K562 (cell line): ENCODE results near the gene KLK14. TPM values are rescaled to one million over a fixed set of nuclear protein-coding genes. Genes with fewer than 3 reads are reported as not detected.

Experiments
- ATAC-seq: fragments of 200-7000 bp; cut with Tn5 transposase; 3 replicates; pipeline ENCODE4 v1.9.1; 2020; ENCODE audit warnings: moderate library complexity
- BruUV-seq: library from RNA; stranded (reverse); fragments of 400-500 nt; replicated peaks from 2 replicates; lab custom pipeline; 2021; lab: Mats Ljungman, UMichigan
- CTCF ChIA-PET: fragments of 300-600 bp; formaldehyde crosslinking; extraction: SDS; loops from one replicate; lab custom pipeline; 2021; ENCODE audit warnings: low intra/inter-chr PET ratio; lab: Yijun Ruan, JAX
- POLR2A ChIA-PET: fragments of 300-600, 350-650 bp; sonication (Branson Sonifier 250); formaldehyde crosslinking; extraction: SDS; loops from one replicate; lab custom pipeline; 2021; ENCODE audit warnings: antibody characterized with exemption, inconsistent platforms; lab: Yijun Ruan, JAX
- DNase-seq, 4 experiments: peaks; one replicate each; pipeline versions ENCODE4 v3.0.0 to v3.0.0-alpha.2; 2011 to 2018; ENCODE audit warnings: low spot score in 3 of 4, mixed read lengths in 3 of 4; ENCODE audit errors: extremely low read depth in 1 of 4
- FAIRE-seq: peaks from 2 replicates; lab custom pipeline; 2011; peaks lifted over from hg19 to GRCh38; lab: Jason Lieb, UNC
- H2AFZ ChIP-seq: 2 replicates; pipeline ENCODE4 v1.6.0; 2011; ENCODE audit warnings: low read depth, low read length, control low read depth, inconsistent platforms
- H3K27ac ChIP-seq: fragments of 200-600 bp; 3 replicates; pipeline ENCODE4 v1.8.0; 2011; ENCODE audit warnings: low read depth, mild to moderate bottlenecking, control low read depth, inconsistent platforms, low read length, moderate library complexity, mixed read lengths; ENCODE audit errors: extremely low read depth
- H3K27me3 ChIP-seq, 2 experiments: fragments of 300-600 bp in 1 of 2; 2 replicates in 1 of 2; 3 replicates in 1 of 2; pipeline versions ENCODE4 v1.6.0 to v1.8.0; 2011; ENCODE audit warnings: inconsistent platforms in 2 of 2, low read length in 2 of 2, mild to moderate bottlenecking in 1 of 2, mixed read lengths in 1 of 2, moderate library complexity in 1 of 2; ENCODE audit not compliant: control insufficient read depth in 2 of 2, insufficient read depth in 2 of 2
- H3K36me3 ChIP-seq: fragments of 300-600 bp; 3 replicates; pipeline ENCODE4 v1.8.0; 2011; ENCODE audit warnings: mild to moderate bottlenecking, low read length, inconsistent platforms; ENCODE audit not compliant: control insufficient read depth, insufficient read depth
- H3K4me1 ChIP-seq, 2 experiments: fragments of 200-600 bp in 1 of 2; replicated peaks in 1 of 2; 2 replicates in 1 of 2; 3 replicates in 1 of 2; pipeline versions ENCODE4 v1.5.1 to v1.8.0; 2011; ENCODE audit warnings: inconsistent platforms in 2 of 2, low read length in 2 of 2, mild to moderate bottlenecking in 1 of 2, mixed read lengths in 1 of 2, moderate library complexity in 1 of 2; ENCODE audit not compliant: control insufficient read depth in 2 of 2, insufficient read depth in 2 of 2
- H3K4me2 ChIP-seq: 2 replicates; pipeline ENCODE4 v1.6.1; 2011; ENCODE audit warnings: low read length, control low read depth, inconsistent platforms, mixed read lengths; ENCODE audit not compliant: insufficient read depth
- H3K4me3 ChIP-seq: fragments of 200-600 bp; sonication (generic), shearing (Covaris generic); 2 replicates; pipeline ENCODE4 v1.5.1; 2016; ENCODE audit warnings: control low read depth, inconsistent platforms
- H3K79me2 ChIP-seq: fragments of 200-600 bp; 3 replicates; pipeline ENCODE4 v1.8.0; 2011; ENCODE audit warnings: low read length, inconsistent platforms; ENCODE audit not compliant: control insufficient read depth, insufficient read depth
- H3K9ac ChIP-seq, 2 experiments: 2 replicates each; pipeline versions ENCODE4 v1.6.0 to v1.6.1; 2011; ENCODE audit warnings: low read depth in 2 of 2, low read length in 2 of 2, control low read depth in 1 of 2, inconsistent platforms in 1 of 2, mild to moderate bottlenecking in 1 of 2, mixed read lengths in 1 of 2; ENCODE audit not compliant: insufficient read depth in 1 of 2
- H3K9me1 ChIP-seq: one replicate; pipeline ENCODE4 v1.6.0; 2011; ENCODE audit warnings: inconsistent platforms, mild to moderate bottlenecking, low read length, moderate library complexity; ENCODE audit not compliant: control insufficient read depth, insufficient read depth
- H3K9me3 ChIP-seq: replicated peaks from 2 replicates; pipeline ENCODE4 v1.5.1; 2011; ENCODE audit warnings: low read depth, low read length, inconsistent platforms; ENCODE audit not compliant: control insufficient read depth, insufficient read depth
- H4K20me1 ChIP-seq: replicated peaks from 2 replicates; pipeline ENCODE4 v1.6.1; 2011; ENCODE audit warnings: low read length, inconsistent platforms, mixed read lengths; ENCODE audit not compliant: control insufficient read depth, insufficient read depth
- FOXP4 ChIP-seq: sonication (generic); formaldehyde crosslinking; IDR thresholded peaks from 2 replicates; pipeline ENCODE4 v1.8.0; 2022; ENCODE audit warnings: mild to moderate bottlenecking, missing genetic modification reagents, borderline replicate concordance
- MAZ ChIP-seq, 2 experiments: fragments of 450-650 bp in 1 of 2; sonication (generic) in 1 of 2; formaldehyde crosslinking; IDR thresholded peaks in 1 of 2; conservative IDR thresholded peaks in 1 of 2; 2 replicates each; pipeline versions ENCODE4 v1.4.0 to v1.5.0; 2020; ENCODE audit warnings: mild to moderate bottlenecking in 1 of 2, missing genetic modification reagents in 1 of 2
- MCM7 ChIP-seq, 2 experiments: fragments of 450-650 bp; IDR thresholded peaks; 2 replicates each; pipeline ENCODE4 v1.6.1; 2016 to 2018
- MLX ChIP-seq, 2 experiments: fragments of 450-650 bp in 1 of 2; sonication (generic) in 1 of 2; formaldehyde crosslinking; conservative IDR thresholded peaks; 2 replicates each; pipeline versions ENCODE4 v1.4.0 to v1.8.1; 2020 to 2022; ENCODE audit warnings: mild to moderate bottlenecking in 1 of 2, missing genetic modification reagents in 1 of 2
- NFYB ChIP-seq: IDR thresholded peaks from 2 replicates; pipeline ENCODE4 v1.6.1; 2011; ENCODE audit warnings: mild to moderate bottlenecking, moderate library complexity; ENCODE audit not compliant: insufficient read length; ENCODE audit errors: extremely low read depth
- NR2F6 ChIP-seq: fragments of 450-650 bp; formaldehyde crosslinking; IDR thresholded peaks from 2 replicates; pipeline ENCODE4 v1.4.0; 2020; ENCODE audit warnings: mild to moderate bottlenecking
- PBX2 ChIP-seq, 2 experiments: IDR thresholded peaks in 1 of 2; conservative IDR thresholded peaks in 1 of 2; 2 replicates each; pipeline ENCODE4 v1.6.1; 2016; ENCODE audit warnings: low read depth in 2 of 2, mild to moderate bottlenecking in 1 of 2, missing compliant biosample characterization in 1 of 2, missing genetic modification characterization in 1 of 2, moderate library complexity in 1 of 2
- ZBTB1 ChIP-seq: sonication (generic); formaldehyde crosslinking; IDR thresholded peaks from 2 replicates; pipeline ENCODE4 v1.8.1; 2023; ENCODE audit warnings: missing genetic modification reagents, low read depth, mild to moderate bottlenecking, borderline replicate concordance
- ZC3H4 ChIP-seq: sonication (generic); formaldehyde crosslinking; IDR thresholded peaks from 2 replicates; pipeline ENCODE4 v1.9.0; 2021; ENCODE audit warnings: missing genetic modification reagents, borderline replicate concordance
- ZNF143 ChIP-seq: sonication (generic); formaldehyde crosslinking; IDR thresholded peaks from 2 replicates; pipeline ENCODE4 v1.9.0; 2022; ENCODE audit warnings: mild to moderate bottlenecking, missing genetic modification reagents
- WGBS: fragments of 100-300 bp; shearing (Covaris generic); methylation state at CpG from one replicate; pipeline ENCODE4 v1.1.6; 2016; ENCODE audit warnings: low coverage, mixed read lengths; ENCODE audit not compliant: insufficient coverage; ENCODE audit errors: missing lambda C conversion rate; 5-methylcytosine and 5-hydroxymethylcytosine counted together
- in situ Hi-C: fragments of 300-500 bp; cut with MboI; formaldehyde crosslinking; loops from 4 replicates; pipeline ENCODE4 v1.15.0; 2018; ENCODE audit warnings: inconsistent platforms, mixed read lengths
- intact Hi-C: fragments of 100-400 bp; cut with micrococcal nuclease; formaldehyde crosslinking; loops from 2 replicates; pipeline ENCODE4 v1.14.2; 2022
- polyA plus RNA-seq, 8 experiments: library from polyadenylated mRNA; depleted of rRNA in 4 of 8; stranded (reverse) in 5 of 8; unstranded in 3 of 8; fragments of >200 nt; fragmentation: Nextera tagmentation in 2 of 8; fragmentation: Illumina TruSeq in 1 of 8; extraction: Ambion mirVana in 2 of 8; extraction: Trizol in 1 of 8; gene quantifications; 2 replicates each; pipeline versions ENCODE4 v1.2.1 to v1.2.3, GENCODE V29; 2011 to 2014; ENCODE audit warnings: inconsistent platforms in 1 of 8, missing spikeins in 1 of 8
- total RNA-seq, 7 experiments: library from RNA; depleted of rRNA in 6 of 7; stranded (reverse); fragments of >200 nt in 6 of 7; fragmentation: Illumina TruSeq in 2 of 7; extraction: Trizol in 2 of 7; gene quantifications; 2 replicates each; pipeline versions ENCODE4 v1.2.1 to v1.2.3, GENCODE V29; 2011 to 2021; ENCODE audit warnings: low replicate concordance in 1 of 7
- TF ChIP-seq, protein P1 (sequence below): sonication (generic); formaldehyde crosslinking; IDR thresholded peaks from 2 replicates; pipeline ENCODE4 v1.8.1; 2022; ENCODE audit warnings: missing genetic modification reagents
- TF ChIP-seq, protein P2 (sequence below): fragments of 450-650 bp; IDR thresholded peaks from 2 replicates; pipeline ENCODE4 v1.6.1; 2014; ENCODE audit warnings: low read depth, mild to moderate bottlenecking, moderate library complexity, borderline replicate concordance

The KLK14 gene
- total and polyA plus RNA-seq, 9 of the 15 experiments (the other 6 are each of a cell fraction or from before 2014, with no cell fraction given), result not detected

- BruUV-seq, result no TSS peak
- no peak overlapping the region for H3K27ac ChIP-seq
- H3K9me3 ChIP-seq, result no peaks in the 10 kb centered on the region
- H3K36me3 ChIP-seq, result no peaks in the 10 kb centered on the region
- WGBS, result 4% methylated on average over 4 of the region's 4 CpGs
- DNase-seq (peak; percentile 31 to 72 (median 34)), ATAC-seq (peak; percentile 32), FAIRE-seq (peak; percentile 87)
- intact Hi-C loops, result no loop called here
- peak overlapping the region; percentile 38 for H3K4me2 ChIP-seq
- no peaks in the 10 kb centered on the region for H3K79me2 ChIP-seq
- CTCF ChIA-PET, result no interaction called here
- peaks cover 36 to 37% of the 10 kb centered on the region in 2 experiments for H3K4me1 ChIP-seq
- no peak overlapping the region for H2AFZ ChIP-seq
- H3K4me3 ChIP-seq, result no peak overlapping the region
- no peaks in the 10 kb centered on the region for H3K9me1 ChIP-seq
- H3K9ac ChIP-seq, result no peak overlapping the region
- in situ Hi-C loops, result no loop called here
- H3K27me3 ChIP-seq, result peaks cover 3 to 28% of the 10 kb centered on the region in 2 experiments; a peak in 2 of 5 replicates
- POLR2A ChIA-PET, result interaction anchor here (0.7 kb wide), 1 partner anchor 211 kb away, joined by 4 read pairs; no protein-coding TSS in a partner anchor
- peaks cover 4% of the 10 kb centered on the region; the same call in 1 of the 2 replicates for H4K20me1 ChIP-seq
- TF ChIP-seq ZNF143 (CRISPR knock-in tag) (no peak), MCM7 (IDR thresholded peaks at IDR 0.05) (no peak), ZC3H4 (CRISPR knock-in tag) (no peak), PBX2 (CRISPR knock-in tag; IDR thresholded peaks at IDR 0.05; ENCODE audit: low read depth) (no peak), PBX2 (tag; conservative IDR thresholded peaks at IDR 0.05; ENCODE audit: low read depth) (peak; percentile 74), NR2F6 (CRISPR knock-in tag) (no peak), MAZ (CRISPR knock-in tag; conservative IDR thresholded peaks at IDR 0.05 in 1 of 2, IDR thresholded peaks at IDR 0.05 in 1 of 2) (peak in 1 of 2 experiments; percentile 58; a peak in 1 of 4 replicates), NFYB (no peak), FOXP4 (CRISPR knock-in tag) (no peak), ZBTB1 (CRISPR knock-in tag) (no peak), MLX (CRISPR knock-in tag; conservative IDR thresholded peaks at IDR 0.05) (no peak)
- TF ChIP-seq, protein P1, sequence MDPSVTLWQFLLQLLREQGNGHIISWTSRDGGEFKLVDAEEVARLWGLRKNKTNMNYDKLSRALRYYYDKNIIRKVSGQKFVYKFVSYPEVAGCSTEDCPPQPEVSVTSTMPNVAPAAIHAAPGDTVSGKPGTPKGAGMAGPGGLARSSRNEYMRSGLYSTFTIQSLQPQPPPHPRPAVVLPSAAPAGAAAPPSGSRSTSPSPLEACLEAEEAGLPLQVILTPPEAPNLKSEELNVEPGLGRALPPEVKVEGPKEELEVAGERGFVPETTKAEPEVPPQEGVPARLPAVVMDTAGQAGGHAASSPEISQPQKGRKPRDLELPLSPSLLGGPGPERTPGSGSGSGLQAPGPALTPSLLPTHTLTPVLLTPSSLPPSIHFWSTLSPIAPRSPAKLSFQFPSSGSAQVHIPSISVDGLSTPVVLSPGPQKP (CRISPR knock-in tag), result no peak
- TF ChIP-seq, protein P2, sequence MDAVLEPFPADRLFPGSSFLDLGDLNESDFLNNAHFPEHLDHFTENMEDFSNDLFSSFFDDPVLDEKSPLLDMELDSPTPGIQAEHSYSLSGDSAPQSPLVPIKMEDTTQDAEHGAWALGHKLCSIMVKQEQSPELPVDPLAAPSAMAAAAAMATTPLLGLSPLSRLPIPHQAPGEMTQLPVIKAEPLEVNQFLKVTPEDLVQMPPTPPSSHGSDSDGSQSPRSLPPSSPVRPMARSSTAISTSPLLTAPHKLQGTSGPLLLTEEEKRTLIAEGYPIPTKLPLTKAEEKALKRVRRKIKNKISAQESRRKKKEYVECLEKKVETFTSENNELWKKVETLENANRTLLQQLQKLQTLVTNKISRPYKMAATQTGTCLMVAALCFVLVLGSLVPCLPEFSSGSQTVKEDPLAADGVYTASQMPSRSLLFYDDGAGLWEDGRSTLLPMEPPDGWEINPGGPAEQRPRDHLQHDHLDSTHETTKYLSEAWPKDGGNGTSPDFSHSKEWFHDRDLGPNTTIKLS, result no peak
Observed at GRCh38 chr19:51127755-51128154, 45.1 kb upstream of the KLK14 start.
